HCT116 (cell line): ENCODE results near the gene NR2E3. TPM values are rescaled to one million over a fixed set of nuclear protein-coding genes. Genes with fewer than 3 reads are reported as not detected.

ENCODE experiments used
- ATAC-seq: fragments of 200-7000 bp; cut with Tn5 transposase; 2 replicates; pipeline ENCODE4 v1.9.1; 2020; ENCODE audit warnings: mild to moderate bottlenecking, moderate library complexity
- BruUV-seq: library from RNA; stranded (reverse); fragments of 400-500 nt; replicated peaks from 2 replicates; lab custom pipeline; 2021; lab: Mats Ljungman, UMichigan
- CTCF ChIA-PET: fragments of 300-600 bp; sonication (Branson Sonifier 250); formaldehyde crosslinking; loops from one replicate; lab custom pipeline; 2021; ENCODE audit warnings: antibody characterized with exemption; lab: Charles Lee
- POLR2A ChIA-PET: fragments of 300-600, 350-600 bp; sonication (Branson Sonifier 250); formaldehyde crosslinking; loops from one replicate; lab custom pipeline; 2021; ENCODE audit warnings: antibody characterized with exemption; lab: Charles Lee
- RAD21 ChIA-PET, 2 experiments: fragments of 300-600 bp; sonication (Branson Sonifier 250); formaldehyde crosslinking; loops; one replicate each; lab custom pipeline; 2023; ENCODE audit warnings: low total read pairs in 2 of 2; ENCODE audit not compliant: uncharacterized antibody in 2 of 2, unreplicated experiment in 2 of 2, low non-redundant PET in 1 of 2; lab: Charles Lee
- DNase-seq: peaks from one replicate; pipeline ENCODE4 v3.0.0-alpha.2; 2010; ENCODE audit warnings: low read depth, low spot score
- H2AFZ ChIP-seq: fragments of 200-600 bp; shearing (Covaris generic), sonication (generic); 2 replicates; pipeline ENCODE4 v1.6.1; 2017; ENCODE audit warnings: low read depth, mixed run types, mixed read lengths, antibody characterized with exemption, low read length; ENCODE audit not compliant: poor library complexity, severe bottlenecking
- H3K27ac ChIP-seq: 2 replicates; pipeline ENCODE4 v1.5.1; 2012; ENCODE audit warnings: low read depth, low read length
- H3K27me3 ChIP-seq: fragments of 200-600 bp; sonication (generic); 2 replicates; pipeline ENCODE4 v1.6.1; 2016; ENCODE audit warnings: mixed run types, low read length, mixed read lengths; ENCODE audit not compliant: insufficient read depth
- H3K36me3 ChIP-seq, 2 experiments: fragments of 200-500 bp in 1 of 2; fragments of 200-600 bp in 1 of 2; sonication (Bioruptor generic) in 1 of 2; sonication (generic) in 1 of 2; 2 replicates each; pipeline versions ENCODE4 v1.5.1 to v1.6.1; 2014 to 2016; ENCODE audit warnings: low read length in 2 of 2, inconsistent platforms in 1 of 2, mixed read lengths in 1 of 2, mixed run types in 1 of 2; ENCODE audit not compliant: insufficient read depth in 2 of 2, control insufficient read depth in 1 of 2
- H3K4me1 ChIP-seq, 2 experiments: fragments of 200-600 bp in 1 of 2; sonication (generic) in 1 of 2; 2 replicates each; pipeline versions ENCODE4 v1.5.1 to v1.6.1; 2012 to 2017; ENCODE audit warnings: low read length in 2 of 2, inconsistent platforms in 1 of 2, mild to moderate bottlenecking in 1 of 2, mixed read lengths in 1 of 2, mixed run types in 1 of 2, moderate library complexity in 1 of 2; ENCODE audit not compliant: insufficient read depth in 2 of 2, control insufficient read depth in 1 of 2
- H3K4me2 ChIP-seq: fragments of 200-600 bp; sonication (generic); 2 replicates; pipeline ENCODE4 v1.6.1; 2017; ENCODE audit warnings: mixed run types, low read length, mixed read lengths
- H3K4me3 ChIP-seq, 2 experiments: fragments of 200-600 bp in 1 of 2; sonication (generic) in 1 of 2; replicated peaks in 1 of 2; 2 replicates each; pipeline ENCODE4 v1.5.1; 2011 to 2016; ENCODE audit warnings: low read length in 2 of 2, control low read depth in 1 of 2, low read depth in 1 of 2, mild to moderate bottlenecking in 1 of 2, mixed read lengths in 1 of 2, mixed run types in 1 of 2
- H3K79me2 ChIP-seq: fragments of 200-600 bp; sonication (generic); 2 replicates; pipeline ENCODE4 v1.6.1; 2017; ENCODE audit warnings: mild to moderate bottlenecking, mixed run types, low read length, moderate library complexity, mixed read lengths; ENCODE audit not compliant: insufficient read depth
- H3K9ac ChIP-seq: fragments of 200-600 bp; sonication (generic); 2 replicates; pipeline ENCODE4 v1.6.1; 2016; ENCODE audit warnings: low read length, mixed read lengths
- H3K9me2 ChIP-seq: fragments of 200-600 bp; sonication (generic), shearing (Covaris generic); 2 replicates; pipeline ENCODE4 v1.6.1; 2017; ENCODE audit warnings: mixed run types, mild to moderate bottlenecking, moderate library complexity; ENCODE audit not compliant: insufficient read depth
- H3K9me3 ChIP-seq, 2 experiments: fragments of 200-500 bp in 1 of 2; fragments of 200-600 bp in 1 of 2; sonication (Bioruptor generic) in 1 of 2; sonication (generic) in 1 of 2; 2 replicates each; pipeline ENCODE4 v1.6.1; 2014 to 2017; ENCODE audit warnings: low read length in 2 of 2, mixed read lengths in 2 of 2, inconsistent platforms in 1 of 2, low read depth in 1 of 2, mild to moderate bottlenecking in 1 of 2, mixed run types in 1 of 2, moderate library complexity in 1 of 2; ENCODE audit not compliant: control insufficient read depth in 1 of 2, insufficient read depth in 1 of 2
- H4K20me1 ChIP-seq: fragments of 200-600 bp; sonication (generic), shearing (Covaris generic); 2 replicates; pipeline ENCODE4 v1.6.1; 2017; ENCODE audit warnings: mixed run types, mild to moderate bottlenecking, moderate library complexity; ENCODE audit not compliant: insufficient read depth
- CBX3 ChIP-seq: IDR thresholded peaks from 2 replicates; pipeline ENCODE4 v1.6.1; 2012; ENCODE audit warnings: low read depth
- CEBPB ChIP-seq: IDR thresholded peaks from 2 replicates; pipeline ENCODE4 v1.6.1; 2012; ENCODE audit warnings: low read depth
- CTCF ChIP-seq, 3 experiments: fragments of 200-600 bp in 1 of 3; sonication (generic) in 1 of 3; IDR thresholded peaks in 2 of 3; conservative IDR thresholded peaks in 1 of 3; 2 replicates each; pipeline ENCODE4 v1.5.1; 2012 to 2017; ENCODE audit warnings: low read depth in 2 of 3, low read length in 2 of 3, antibody characterized with exemption in 1 of 3, borderline replicate concordance in 1 of 3, control low read depth in 1 of 3, mild to moderate bottlenecking in 1 of 3, mixed read lengths in 1 of 3, mixed run types in 1 of 3, moderate library complexity in 1 of 3; ENCODE audit not compliant: insufficient read depth in 1 of 3
- EGR1 ChIP-seq: IDR thresholded peaks from 2 replicates; pipeline ENCODE4 v1.6.1; 2012; ENCODE audit warnings: low read depth
- ELF1 ChIP-seq: IDR thresholded peaks from 2 replicates; pipeline ENCODE4 v1.6.1; 2012; ENCODE audit warnings: low read depth, borderline replicate concordance
- EZH2phosphoT487 ChIP-seq: fragments of 200-600 bp; IDR thresholded peaks from 2 replicates; pipeline ENCODE4 v1.6.1; 2018; ENCODE audit warnings: antibody characterized with exemption, borderline replicate concordance
- FOSL1 ChIP-seq: IDR thresholded peaks from 2 replicates; pipeline ENCODE4 v1.6.1; 2012; ENCODE audit warnings: low read depth
- JUND ChIP-seq: IDR thresholded peaks from 2 replicates; pipeline ENCODE4 v1.6.1; 2012
- RAD21 ChIP-seq: IDR thresholded peaks from 2 replicates; pipeline ENCODE4 v1.6.1; 2012; ENCODE audit warnings: low read depth, mild to moderate bottlenecking
- REST ChIP-seq: IDR thresholded peaks from 2 replicates; pipeline ENCODE4 v1.6.1; 2012; ENCODE audit warnings: low read depth
- SIN3A ChIP-seq: IDR thresholded peaks from 2 replicates; pipeline ENCODE4 v1.6.1; 2012; ENCODE audit warnings: low read depth
- SP1 ChIP-seq: IDR thresholded peaks from 2 replicates; pipeline ENCODE4 v1.6.1; 2012; ENCODE audit warnings: low read depth
- SRF ChIP-seq: IDR thresholded peaks from 2 replicates; pipeline ENCODE4 v1.6.1; 2012; ENCODE audit warnings: low read depth
- TCF7L2 ChIP-seq: IDR thresholded peaks from 2 replicates; pipeline ENCODE4 v1.7.0; 2011; ENCODE audit warnings: borderline replicate concordance, inconsistent platforms; ENCODE audit not compliant: insufficient read depth, insufficient read length; ENCODE audit errors: extremely low read depth
- YY1 ChIP-seq: IDR thresholded peaks from 2 replicates; pipeline ENCODE4 v1.6.1; 2011; ENCODE audit warnings: low read length, low read depth, moderate library complexity, mild to moderate bottlenecking; ENCODE audit not compliant: insufficient replicate concordance; ENCODE audit errors: extremely low read depth
- ZFX ChIP-seq: fragments of 450-650 bp; IDR thresholded peaks from 2 replicates; pipeline ENCODE4 v1.6.1; 2017
- ZNF274 ChIP-seq: fragments of 200-500 bp; sonication (Bioruptor generic); IDR thresholded peaks from 2 replicates; pipeline ENCODE4 v1.6.1; 2014; ENCODE audit warnings: mild to moderate bottlenecking, low read depth, low read length, inconsistent platforms
- intact Hi-C: fragments of 100-400 bp; cut with micrococcal nuclease; formaldehyde crosslinking; loops from 2 replicates; pipeline ENCODE4 v1.10.0; 2022
- total RNA-seq: library from RNA; stranded (reverse); gene quantifications from one replicate; pipeline ENCODE4 v1.2.1, GENCODE V29; 2021; ENCODE audit not compliant: unreplicated experiment
- TF ChIP-seq, protein P1 (sequence below): IDR thresholded peaks from 2 replicates; pipeline ENCODE4 v1.6.1; 2011; ENCODE audit warnings: mild to moderate bottlenecking, low read length, moderate library complexity; ENCODE audit not compliant: insufficient replicate concordance; ENCODE audit errors: extremely low read depth
- TF ChIP-seq, protein P2 (sequence below): IDR thresholded peaks from 2 replicates; pipeline ENCODE4 v1.6.1; 2012

The NR2E3 gene
- total RNA-seq, 1 experiment from 2014 or later: 0.59 TPM

- intact Hi-C loops: no loop called here
- no peak overlapping the region for H2AFZ ChIP-seq
- no peaks in the 10 kb centered on the region for H3K4me1 ChIP-seq
- H3K4me3 ChIP-seq: no peak overlapping the region
- RAD21 ChIA-PET: no interaction called here
- no peaks in the 10 kb centered on the region for H4K20me1 ChIP-seq
- no peak overlapping the region for H3K4me2 ChIP-seq
- DNase-seq: no peak
- peaks cover 0 to 8% of the 10 kb centered on the region in 2 experiments; a peak in 1 of 4 replicates for H3K36me3 ChIP-seq
- CTCF ChIA-PET: no interaction called here
- POLR2A ChIA-PET: no interaction called here
- H3K79me2 ChIP-seq: no peaks in the 10 kb centered on the region
- no TSS peak for BruUV-seq
- no peaks in the 10 kb centered on the region for H3K9me2 ChIP-seq
- TF ChIP-seq, protein P1, sequence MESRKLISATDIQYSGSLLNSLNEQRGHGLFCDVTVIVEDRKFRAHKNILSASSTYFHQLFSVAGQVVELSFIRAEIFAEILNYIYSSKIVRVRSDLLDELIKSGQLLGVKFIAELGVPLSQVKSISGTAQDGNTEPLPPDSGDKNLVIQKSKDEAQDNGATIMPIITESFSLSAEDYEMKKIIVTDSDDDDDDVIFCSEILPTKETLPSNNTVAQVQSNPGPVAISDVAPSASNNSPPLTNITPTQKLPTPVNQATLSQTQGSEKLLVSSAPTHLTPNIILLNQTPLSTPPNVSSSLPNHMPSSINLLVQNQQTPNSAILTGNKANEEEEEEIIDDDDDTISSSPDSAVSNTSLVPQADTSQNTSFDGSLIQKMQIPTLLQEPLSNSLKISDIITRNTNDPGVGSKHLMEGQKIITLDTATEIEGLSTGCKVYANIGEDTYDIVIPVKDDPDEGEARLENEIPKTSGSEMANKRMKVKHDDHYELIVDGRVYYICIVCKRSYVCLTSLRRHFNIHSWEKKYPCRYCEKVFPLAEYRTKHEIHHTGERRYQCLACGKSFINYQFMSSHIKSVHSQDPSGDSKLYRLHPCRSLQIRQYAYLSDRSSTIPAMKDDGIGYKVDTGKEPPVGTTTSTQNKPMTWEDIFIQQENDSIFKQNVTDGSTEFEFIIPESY: no peak
- TF ChIP-seq ZFX: no peak
- no peak for TF ChIP-seq ELF1
- TF ChIP-seq SP1: no peak
- TF ChIP-seq FOSL1: no peak
- no peak for TF ChIP-seq YY1
- no peak for TF ChIP-seq EGR1
- no peak for TF ChIP-seq REST
- TF ChIP-seq EZH2phosphoT487: no peak
- no peak for TF ChIP-seq ZNF274
- TF ChIP-seq, protein P2, sequence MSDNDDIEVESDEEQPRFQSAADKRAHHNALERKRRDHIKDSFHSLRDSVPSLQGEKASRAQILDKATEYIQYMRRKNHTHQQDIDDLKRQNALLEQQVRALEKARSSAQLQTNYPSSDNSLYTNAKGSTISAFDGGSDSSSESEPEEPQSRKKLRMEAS: no peak
- no peak for TF ChIP-seq CTCF (IDR thresholded peaks at IDR 0.05 in 2 of 3, conservative IDR thresholded peaks at IDR 0.05 in 1 of 3; ENCODE audit: borderline replicate concordance in 1 of 3, insufficient read depth in 1 of 3, low read depth in 2 of 3, low read length in 2 of 3)
- TF ChIP-seq SRF: no peak
- no peak for TF ChIP-seq TCF7L2
- TF ChIP-seq CEBPB: no peak
- TF ChIP-seq CBX3: no peak
- no peak for TF ChIP-seq JUND
- no peak for TF ChIP-seq RAD21
- TF ChIP-seq SIN3A: no peak
- H3K9me3 ChIP-seq: no peaks in the 10 kb centered on the region
- no peak overlapping the region for H3K9ac ChIP-seq
- H3K27me3 ChIP-seq: no peaks in the 10 kb centered on the region
- ATAC-seq: no peak
- H3K27ac ChIP-seq: no peak overlapping the region
Measured at GRCh38 chr15:71830981-71831380, 20.6 kb downstream of the NR2E3 start.
